Mucosa of descending colon (tissue), 3 donors: ENCODE results near the gene COX8A. TPM values are rescaled to one million over a fixed set of nuclear protein-coding genes. Genes with fewer than 3 reads are reported as not detected.

Experiments
- ATAC-seq: fragments of 200-7000 bp; cut with Tn5 transposase; one replicate; pipeline ENCODE4 v1.9.1; 2020; ENCODE audit warnings: mild to moderate bottlenecking, moderate library complexity
- DNase-seq, 3 donors: peaks; one replicate each; pipeline ENCODE4 v3.0.0-alpha.2; 2020
- H3K36me3 ChIP-seq: fragments of 200-600 bp; one replicate; pipeline ENCODE4 v1.8.0; 2021; ENCODE audit warnings: low read depth, mild to moderate bottlenecking
- H3K4me1 ChIP-seq: fragments of 200-600 bp; one replicate; pipeline ENCODE4 v1.8.0; 2021; ENCODE audit warnings: low read depth, mild to moderate bottlenecking
- H3K4me3 ChIP-seq: fragments of 200-600 bp; one replicate; pipeline ENCODE4 v1.8.0; 2021; ENCODE audit warnings: mild to moderate bottlenecking
- H3K9me3 ChIP-seq: fragments of 200-600 bp; one replicate; pipeline ENCODE4 v1.8.0; 2021; ENCODE audit warnings: mild to moderate bottlenecking
- CTCF ChIP-seq: fragments of 200-600 bp; IDR thresholded peaks from one replicate; pipeline ENCODE4 v1.8.0; 2022; ENCODE audit warnings: antibody characterized with exemption, mild to moderate bottlenecking
- intact Hi-C, 2 donors: fragments of 100-400 bp; cut with DNase I in 1 of 2; cut with micrococcal nuclease in 1 of 2; formaldehyde crosslinking; loops; one replicate each; pipeline versions ENCODE4 v1.11.0 to v1.11.1; 2022; cut with DNase I, micrococcal nuclease
- total RNA-seq, 3 donors: library from RNA; stranded (reverse); fragmentation: NEBNext Ultra II Directional in 2 of 3; extraction: Animal tissue kit (Norgen Biotek cat#: 25700) in 2 of 3; gene quantifications; one replicate each; pipeline versions ENCODE4 v1.2.1 to v1.2.4, GENCODE V29; 2021 to 2023
- donor health status: DM: no; HTN: no; CAD: no; lungs with moderate emphysema.
- donor health status: DM: no; HTN: no; CAD: no.
- donor health status: DM: no; HTN: yes; CAD: no.

COX8A gene
- total RNA-seq, 3 donors from 2014 or later: 412 to 707 (median 630) TPM

- intact Hi-C loops: loop anchor here (5.0 to 10.0 kb wide), 2 partner anchors 144 to 151 kb away; no protein-coding TSS in a partner anchor
- peak in 1 of 3 donors; percentile 19 for DNase-seq
- no peak for TF ChIP-seq CTCF
- Histone ChIP-seq H3K9me3 (no peaks in the 10 kb centered on the region), H3K4me1 (peaks cover 15% of the 10 kb centered on the region), H3K4me3 (no peak overlapping the region), H3K36me3 (peaks cover 10% of the 10 kb centered on the region)
- ATAC-seq: no peak
Observed at GRCh38 chr11:64000740-64001483, 26.5 kb downstream of the COX8A start.

GRCh38 chr11:64001484-64002420, 27.3 kb downstream of the COX8A start:
- ATAC-seq (no peak), DNase-seq (no peak)
- H3K4me1 ChIP-seq: peaks cover 15% of the 10 kb centered on the region
- H3K36me3 ChIP-seq: peaks cover 9% of the 10 kb centered on the region
- TF ChIP-seq CTCF: no peak
- intact Hi-C loops: loop anchor here (5.0 to 10.0 kb wide), 2 partner anchors 143 to 151 kb away; no protein-coding TSS in a partner anchor
- H3K4me3 ChIP-seq: no peak overlapping the region
- no peaks in the 10 kb centered on the region for H3K9me3 ChIP-seq

GRCh38 chr11:64003807-64004589, 29.6 kb downstream of the COX8A start:
- no peak for ATAC-seq
- Histone ChIP-seq H3K4me3 (no peak overlapping the region), H3K36me3 (no peaks in the 10 kb centered on the region), H3K4me1 (peaks cover 19% of the 10 kb centered on the region), H3K9me3 (no peaks in the 10 kb centered on the region)
- intact Hi-C loops: loop anchor here (5.0 to 10.0 kb wide), 2 partner anchors 141 to 148 kb away; no protein-coding TSS in a partner anchor
- no peak for TF ChIP-seq CTCF
- no peak for DNase-seq

- intact Hi-C loops: loop anchor here (5.0 to 10.0 kb wide), 2 partner anchors 140 to 148 kb away; no protein-coding TSS in a partner anchor
- no peak for ATAC-seq
Observed at GRCh38 chr11:64004590-64004984, 30.2 kb downstream of the COX8A start.

More at GRCh38 chr11:64004590-64004984, 30.2 kb downstream of the COX8A start:
- Histone ChIP-seq H3K4me1 (peaks cover 15% of the 10 kb centered on the region), H3K36me3 (no peaks in the 10 kb centered on the region), H3K4me3 (no peak overlapping the region), H3K9me3 (no peaks in the 10 kb centered on the region)
- TF ChIP-seq CTCF: no peak
- DNase-seq: no peak
